ENCODE results near the gene OFD1.

The OFD1 gene

GRCh38 chrX:13694983-13695382 lies 39.6 kb upstream of the OFD1 start:
- no peak for DNase-seq (ENCODE audit: insufficient read length, low spot score)
- no peak for TF ChIP-seq POLR2A (IDR thresholded peaks at IDR 0.05; ENCODE audit: low read depth, low read length)
- FAIRE-seq = no peak

GRCh38 chrX:13695601-13696115 lies 38.9 kb upstream of the OFD1 start:
- DNase-seq (ENCODE audit: insufficient read length, low spot score) = no peak
- no peak for TF ChIP-seq POLR2A (IDR thresholded peaks at IDR 0.05; ENCODE audit: low read depth, low read length)
- FAIRE-seq = no peak

- no peak for TF ChIP-seq POLR2A (IDR thresholded peaks at IDR 0.05; ENCODE audit: low read depth, low read length)
- no peak for FAIRE-seq
- DNase-seq (ENCODE audit: insufficient read length, low spot score) = no peak
Measured at GRCh38 chrX:13697455-13697854, 37.1 kb upstream of the OFD1 start.

- TF ChIP-seq POLR2A (IDR thresholded peaks at IDR 0.05; ENCODE audit: low read depth, low read length) = no peak
- DNase-seq (ENCODE audit: insufficient read length, low spot score) = no peak
- no peak for FAIRE-seq
Measured at GRCh38 chrX:13697976-13698375, 36.6 kb upstream of the OFD1 start.

DNA sequence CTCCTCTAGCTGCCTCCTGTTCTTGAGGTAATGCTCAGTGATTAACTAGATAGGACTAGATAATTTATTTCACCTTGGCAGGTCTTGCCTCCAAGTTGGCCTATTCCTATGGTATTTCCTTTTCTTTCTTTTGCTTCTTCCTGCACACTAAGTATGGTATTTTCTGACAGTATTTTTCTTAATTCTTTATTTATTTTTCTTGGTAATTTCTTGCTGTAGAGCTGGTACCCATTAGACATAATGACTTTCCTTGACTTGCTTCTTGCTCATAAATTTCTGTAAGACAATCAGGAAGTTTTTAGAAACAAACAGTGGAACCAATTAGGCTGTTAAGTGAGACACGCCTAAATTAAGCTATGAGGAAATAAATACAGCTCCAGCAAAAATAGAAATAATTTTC lies 36.1 kb upstream of the OFD1 start:
- TF ChIP-seq POLR2A (IDR thresholded peaks at IDR 0.05; ENCODE audit: low read depth, low read length) = no peak
- no peak for DNase-seq (ENCODE audit: insufficient read length, low spot score)
- FAIRE-seq = no peak

DNA sequence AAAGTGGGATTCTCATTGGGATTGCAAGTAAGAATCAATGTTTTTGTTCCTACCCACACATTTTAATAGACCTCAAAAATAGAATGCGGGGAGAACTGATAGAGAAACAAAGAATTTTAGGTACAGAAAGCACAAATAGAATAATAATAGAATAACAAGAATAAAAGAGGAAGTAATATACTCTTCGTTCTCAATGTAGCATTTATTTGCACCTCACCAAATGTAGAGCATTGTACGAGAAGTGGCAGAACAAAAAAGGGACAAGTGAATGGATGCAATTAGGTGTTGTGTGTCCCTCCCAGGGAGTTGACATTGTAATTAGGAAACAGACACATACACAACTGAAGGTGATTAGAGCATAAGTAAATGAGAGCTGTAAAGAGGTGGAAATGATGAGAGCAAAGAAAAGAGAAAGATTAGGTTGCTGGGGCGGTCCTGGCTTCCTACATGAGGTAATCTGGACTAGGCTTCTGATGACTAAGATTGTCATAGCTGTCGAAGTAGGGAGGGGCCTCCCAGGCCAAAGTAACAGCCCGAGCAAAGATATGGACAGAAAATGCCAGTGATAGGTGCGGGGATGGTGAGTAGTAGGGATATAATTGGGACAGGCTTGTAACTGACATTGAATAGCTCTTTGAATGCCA lies 35.2 kb upstream of the OFD1 start:
- DNase-seq (ENCODE audit: insufficient read length, low spot score) (no peak), FAIRE-seq (no peak)
- no peak for TF ChIP-seq POLR2A (IDR thresholded peaks at IDR 0.05; ENCODE audit: low read depth, low read length)

DNA sequence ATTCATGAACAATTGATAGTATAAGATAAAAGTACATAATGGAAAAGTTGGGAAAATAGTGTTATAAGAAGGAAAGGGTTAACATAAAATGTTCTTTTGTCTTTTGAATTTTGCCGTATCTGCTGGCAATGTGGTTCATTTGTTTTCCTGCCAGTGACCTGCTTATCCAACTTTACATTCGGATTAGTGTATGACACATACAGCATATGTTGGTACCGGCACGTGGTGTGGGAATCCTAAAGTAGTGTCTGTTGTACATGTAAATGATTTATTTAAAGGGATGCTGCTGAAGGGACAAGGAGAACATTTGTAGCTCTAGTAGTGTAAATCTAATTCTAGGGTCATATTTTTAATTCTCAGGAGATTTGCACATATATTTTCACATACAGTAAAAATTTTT lies 34.2 kb upstream of the OFD1 start:
- DNase-seq (ENCODE audit: insufficient read length, low spot score) (no peak), FAIRE-seq (no peak)
- no peak for TF ChIP-seq POLR2A (IDR thresholded peaks at IDR 0.05; ENCODE audit: low read depth, low read length)

DNA sequence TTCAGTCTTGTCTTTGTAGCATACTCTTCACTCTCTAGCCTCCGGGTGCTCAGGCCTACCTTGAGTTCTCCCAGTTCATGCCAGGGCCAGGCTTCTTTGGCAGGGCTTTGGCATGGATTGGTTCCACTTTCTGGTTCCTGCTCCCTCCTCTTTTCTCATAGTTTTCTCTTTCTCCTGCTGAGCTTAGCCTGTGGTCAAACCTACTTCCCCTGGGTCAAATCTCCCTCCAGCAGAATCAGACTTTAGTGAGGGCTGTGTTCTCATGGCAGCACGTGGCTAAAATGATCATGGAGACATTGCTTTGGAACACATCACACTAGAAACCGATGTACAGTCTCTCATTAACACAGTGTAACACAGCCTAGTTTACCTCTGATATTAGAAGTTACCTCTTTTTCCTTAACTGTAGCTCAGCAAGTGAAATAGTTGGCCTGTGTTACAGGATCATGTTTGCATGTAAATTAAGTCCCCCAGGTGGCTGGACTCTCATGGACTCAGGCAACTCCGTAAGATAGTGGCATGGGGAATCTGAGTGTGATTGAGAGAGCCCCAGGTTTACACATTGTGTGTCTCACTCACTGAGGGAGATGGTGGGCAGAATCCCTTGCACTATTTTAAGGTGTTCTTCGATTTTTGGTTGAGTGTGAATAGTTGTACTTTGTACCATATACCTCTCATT lies 32.3 kb upstream of the OFD1 start:
- DNase-seq (ENCODE audit: insufficient read length, low spot score) = no peak
- no peak for FAIRE-seq
- no peak for TF ChIP-seq POLR2A (IDR thresholded peaks at IDR 0.05; ENCODE audit: low read depth, low read length)

GRCh38 chrX:13703135-13703534 lies 31.4 kb upstream of the OFD1 start:
- DNase-seq (ENCODE audit: insufficient read length, low spot score) (no peak), FAIRE-seq (no peak)
- TF ChIP-seq POLR2A (IDR thresholded peaks at IDR 0.05; ENCODE audit: low read depth, low read length) = no peak

- FAIRE-seq (no peak), DNase-seq (ENCODE audit: insufficient read length, low spot score) (no peak)
- no peak for TF ChIP-seq POLR2A (IDR thresholded peaks at IDR 0.05; ENCODE audit: low read depth, low read length)
Measured at GRCh38 chrX:13703589-13703988, 31.0 kb upstream of the OFD1 start.

DNA sequence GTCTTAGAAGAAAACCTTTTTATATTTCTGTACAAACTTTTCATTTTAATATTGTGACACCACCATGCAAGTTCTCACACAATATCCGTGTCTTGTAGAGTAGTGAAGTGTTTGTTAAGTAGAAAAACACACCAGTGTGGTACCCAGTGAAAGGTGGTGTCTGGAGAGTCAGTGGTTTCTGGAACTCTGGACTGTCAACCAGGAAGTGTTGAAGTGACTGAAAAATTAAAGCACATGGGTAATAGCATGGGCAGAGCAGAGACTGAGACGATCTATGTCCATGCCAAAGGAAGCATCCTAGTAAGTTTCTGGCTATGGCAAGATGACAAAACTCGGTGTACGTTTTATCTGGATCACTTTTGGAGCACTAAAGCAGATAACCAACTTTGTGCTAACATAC lies 23.4 kb upstream of the OFD1 start:
- TF ChIP-seq POLR2A (IDR thresholded peaks at IDR 0.05; ENCODE audit: low read depth, low read length) = no peak
- DNase-seq (ENCODE audit: insufficient read length, low spot score) (no peak), FAIRE-seq (no peak)

DNA sequence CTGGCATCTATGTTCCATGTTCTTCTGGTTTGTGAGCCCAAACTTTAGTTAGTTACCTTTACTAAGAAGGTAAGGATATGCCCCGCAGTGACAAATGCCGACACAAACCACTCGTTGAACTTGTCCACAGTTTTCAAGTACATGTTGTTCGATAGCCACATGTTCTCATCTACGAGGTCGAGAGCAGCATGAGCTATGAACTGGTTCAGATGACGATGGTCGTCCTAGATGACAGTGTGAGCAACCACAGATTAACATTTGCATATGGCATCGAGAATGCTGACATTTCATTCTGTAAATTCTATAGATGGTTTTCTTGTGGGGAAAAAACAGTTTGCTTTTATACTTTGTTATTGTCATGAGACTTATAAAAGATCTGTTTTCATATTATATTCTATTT lies 18.1 kb upstream of the OFD1 start:
- no peak for TF ChIP-seq POLR2A (IDR thresholded peaks at IDR 0.05; ENCODE audit: low read depth, low read length)
- DNase-seq (ENCODE audit: insufficient read length, low spot score) (no peak), FAIRE-seq (no peak)

GRCh38 chrX:13716905-13717304 lies 17.6 kb upstream of the OFD1 start:
- FAIRE-seq (no peak), DNase-seq (ENCODE audit: insufficient read length, low spot score) (no peak)
- no peak for TF ChIP-seq POLR2A (IDR thresholded peaks at IDR 0.05; ENCODE audit: low read depth, low read length)

DNA sequence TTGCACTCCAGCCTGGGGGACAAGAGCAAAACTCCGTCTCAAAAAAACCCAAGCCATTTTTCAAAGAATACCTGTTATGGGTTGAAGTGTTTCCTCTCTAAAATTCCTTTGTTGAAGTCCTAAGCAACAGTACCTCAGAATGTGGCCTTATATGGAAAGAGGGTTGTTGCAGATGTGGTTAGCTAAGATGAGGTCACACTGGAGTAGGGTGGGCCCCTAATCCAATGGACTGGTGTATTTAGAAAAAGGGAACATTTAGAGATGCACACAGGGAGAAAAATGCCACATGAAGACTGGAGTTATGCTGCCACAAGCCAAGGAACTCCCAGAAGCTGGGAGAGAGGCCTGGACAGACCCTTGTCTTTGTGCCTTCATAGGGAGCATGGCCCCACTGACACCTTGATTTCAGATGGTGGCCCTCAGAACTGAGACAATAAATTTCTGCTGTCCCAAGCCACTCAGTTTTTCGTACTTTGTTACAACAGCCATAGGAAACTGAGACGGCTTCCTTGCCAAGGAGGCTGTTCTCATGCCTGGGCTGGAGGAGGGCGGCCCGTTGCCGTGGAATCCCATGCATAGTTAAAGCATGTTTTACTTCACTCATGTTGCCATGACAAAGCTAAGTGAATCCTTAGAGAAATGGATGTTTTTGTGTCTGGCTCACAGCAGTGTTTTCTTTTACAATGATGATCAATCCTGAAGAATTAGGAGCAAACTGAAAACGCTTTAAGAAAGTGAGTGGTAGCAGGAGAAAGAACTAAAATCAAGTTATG lies 16.7 kb upstream of the OFD1 start:
- no peak for TF ChIP-seq POLR2A (IDR thresholded peaks at IDR 0.05; ENCODE audit: low read depth, low read length)
- no peak for DNase-seq (ENCODE audit: insufficient read length, low spot score)
- FAIRE-seq = no peak

All from H54 (cell line).